Lung (tissue), 12 donors: Measurements from ENCODE around the gene MYO5C. TPM values are rescaled to one million over a fixed set of nuclear protein-coding genes. Genes with fewer than 3 reads are reported as not detected.

Experiments
- ATAC-seq: fragments of 200-7000 bp; cut with Tn5 transposase; one replicate; pipeline ENCODE4 v1.9.1; 2020; ENCODE audit warnings: moderate number of reproducible peaks; ENCODE audit not compliant: insufficient read depth, low FRiP score
- DNase-seq, 3 donors: peaks; one replicate each; pipeline ENCODE4 v3.0.0-alpha.2; 2013 to 2017
- H3K27ac ChIP-seq, 2 donors: one replicate each; pipeline ENCODE4 v1.5.1; 2013; ENCODE audit warnings: mild to moderate bottlenecking in 2 of 2, moderate library complexity in 2 of 2, control low read depth in 1 of 2, inconsistent platforms in 1 of 2, low read depth in 1 of 2, low read length in 1 of 2
- H3K27me3 ChIP-seq, 3 donors: one replicate each; pipeline ENCODE4 v1.5.1; 2013; ENCODE audit warnings: low read length in 2 of 3; ENCODE audit not compliant: control insufficient read depth in 3 of 3, insufficient read depth in 3 of 3
- H3K36me3 ChIP-seq, 4 donors: one replicate each; pipeline ENCODE4 v1.5.1; 2013; ENCODE audit warnings: low read length in 4 of 4, mild to moderate bottlenecking in 1 of 4, moderate library complexity in 1 of 4; ENCODE audit not compliant: control insufficient read depth in 4 of 4, insufficient read depth in 4 of 4
- H3K4me1 ChIP-seq, 5 donors: one replicate each; pipeline ENCODE4 v1.5.1; 2013; ENCODE audit warnings: low read length in 5 of 5, mild to moderate bottlenecking in 2 of 5, moderate library complexity in 1 of 5; ENCODE audit not compliant: control insufficient read depth in 5 of 5, insufficient read depth in 5 of 5
- H3K4me3 ChIP-seq: one replicate; pipeline ENCODE4 v1.5.1; 2013; ENCODE audit warnings: mild to moderate bottlenecking, control low read depth, moderate library complexity
- H3K9ac ChIP-seq, 2 donors: one replicate each; pipeline ENCODE4 v1.5.1; 2013; ENCODE audit warnings: low read length in 2 of 2, control low read depth in 1 of 2; ENCODE audit not compliant: insufficient read depth in 1 of 2
- H3K9me3 ChIP-seq, 4 donors: one replicate each; pipeline ENCODE4 v1.5.1; 2013; ENCODE audit warnings: low read length in 3 of 4, mild to moderate bottlenecking in 1 of 4, moderate library complexity in 1 of 4; ENCODE audit not compliant: control insufficient read depth in 4 of 4, insufficient read depth in 3 of 4
- WGBS, 2 donors: extraction: QIAGEN DNeasy Blood & Tissue Kit; methylation state at CpG; one replicate each; pipeline ENCODE4 v1.1.7; 2013; 5-methylcytosine and 5-hydroxymethylcytosine counted together
- polyA plus RNA-seq, 2 donors: library from polyadenylated mRNA; stranded (reverse); fragments of 200-250 nt; gene quantifications; one replicate each; pipeline ENCODE4 v1.2.1, GENCODE V29; 2013
- total RNA-seq, 2 donors: library from RNA; depleted of rRNA in 1 of 2; stranded (reverse); fragments of >200 nt in 1 of 2; gene quantifications; one replicate each; pipeline ENCODE4 v1.2.1, GENCODE V29; 2014 to 2021
- TF ChIP-seq, protein P1 (sequence below): IDR thresholded peaks from 2 replicates; pipeline ENCODE4 v1.5.1; 2012; ENCODE audit warnings: mild to moderate bottlenecking; ENCODE audit errors: control extremely low read depth, extremely low read depth
- donor health status: control.
- donor health status: control.
- donor health status: Bipolar disorder and iron deficiency.
- donor health status: healthy.
- donor health status: DM: yes; HTN: yes; CAD: no.

Gene MYO5C
- total and polyA plus RNA-seq, 4 donors: 11.1 to 70.1 (median 40.0) TPM

DNA sequence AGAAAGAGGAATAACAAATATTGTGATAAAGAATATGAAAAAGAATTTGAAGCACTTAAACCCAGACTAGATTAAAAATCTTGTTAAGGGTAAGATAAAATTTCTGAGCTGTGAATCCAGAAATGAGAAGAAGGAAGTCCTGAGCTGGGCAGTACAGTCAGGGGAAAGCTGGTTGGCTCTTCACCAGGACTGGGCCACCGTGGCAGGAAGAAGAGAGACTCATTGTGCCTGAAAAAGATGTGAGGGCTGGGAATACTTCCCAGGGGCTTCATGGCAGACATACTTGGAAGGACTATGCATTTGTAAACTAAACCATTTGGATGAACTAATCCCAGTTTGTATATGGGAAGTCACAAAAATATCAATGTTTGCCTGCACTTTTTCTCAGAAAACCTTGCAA lies 28.5 kb upstream of the MYO5C start:
- no peaks in the 10 kb centered on the region for H3K9me3 ChIP-seq
- no peak overlapping the region for H3K4me3 ChIP-seq
- ATAC-seq (no peak), DNase-seq (no peak)
- H3K27ac ChIP-seq: no peak overlapping the region
- no peak overlapping the region for H3K9ac ChIP-seq
- H3K4me1 ChIP-seq: no peaks in the 10 kb centered on the region
- TF ChIP-seq, protein P1, sequence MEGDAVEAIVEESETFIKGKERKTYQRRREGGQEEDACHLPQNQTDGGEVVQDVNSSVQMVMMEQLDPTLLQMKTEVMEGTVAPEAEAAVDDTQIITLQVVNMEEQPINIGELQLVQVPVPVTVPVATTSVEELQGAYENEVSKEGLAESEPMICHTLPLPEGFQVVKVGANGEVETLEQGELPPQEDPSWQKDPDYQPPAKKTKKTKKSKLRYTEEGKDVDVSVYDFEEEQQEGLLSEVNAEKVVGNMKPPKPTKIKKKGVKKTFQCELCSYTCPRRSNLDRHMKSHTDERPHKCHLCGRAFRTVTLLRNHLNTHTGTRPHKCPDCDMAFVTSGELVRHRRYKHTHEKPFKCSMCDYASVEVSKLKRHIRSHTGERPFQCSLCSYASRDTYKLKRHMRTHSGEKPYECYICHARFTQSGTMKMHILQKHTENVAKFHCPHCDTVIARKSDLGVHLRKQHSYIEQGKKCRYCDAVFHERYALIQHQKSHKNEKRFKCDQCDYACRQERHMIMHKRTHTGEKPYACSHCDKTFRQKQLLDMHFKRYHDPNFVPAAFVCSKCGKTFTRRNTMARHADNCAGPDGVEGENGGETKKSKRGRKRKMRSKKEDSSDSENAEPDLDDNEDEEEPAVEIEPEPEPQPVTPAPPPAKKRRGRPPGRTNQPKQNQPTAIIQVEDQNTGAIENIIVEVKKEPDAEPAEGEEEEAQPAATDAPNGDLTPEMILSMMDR: no peak
- 33 to 52% methylated on average over 1 of the region's 1 CpG for WGBS, 2 donors
- H3K27me3 ChIP-seq: no peaks in the 10 kb centered on the region
- H3K36me3 ChIP-seq: peaks cover 0 to 10% (median 7%) of the 10 kb centered on the region in 4 donors

DNA sequence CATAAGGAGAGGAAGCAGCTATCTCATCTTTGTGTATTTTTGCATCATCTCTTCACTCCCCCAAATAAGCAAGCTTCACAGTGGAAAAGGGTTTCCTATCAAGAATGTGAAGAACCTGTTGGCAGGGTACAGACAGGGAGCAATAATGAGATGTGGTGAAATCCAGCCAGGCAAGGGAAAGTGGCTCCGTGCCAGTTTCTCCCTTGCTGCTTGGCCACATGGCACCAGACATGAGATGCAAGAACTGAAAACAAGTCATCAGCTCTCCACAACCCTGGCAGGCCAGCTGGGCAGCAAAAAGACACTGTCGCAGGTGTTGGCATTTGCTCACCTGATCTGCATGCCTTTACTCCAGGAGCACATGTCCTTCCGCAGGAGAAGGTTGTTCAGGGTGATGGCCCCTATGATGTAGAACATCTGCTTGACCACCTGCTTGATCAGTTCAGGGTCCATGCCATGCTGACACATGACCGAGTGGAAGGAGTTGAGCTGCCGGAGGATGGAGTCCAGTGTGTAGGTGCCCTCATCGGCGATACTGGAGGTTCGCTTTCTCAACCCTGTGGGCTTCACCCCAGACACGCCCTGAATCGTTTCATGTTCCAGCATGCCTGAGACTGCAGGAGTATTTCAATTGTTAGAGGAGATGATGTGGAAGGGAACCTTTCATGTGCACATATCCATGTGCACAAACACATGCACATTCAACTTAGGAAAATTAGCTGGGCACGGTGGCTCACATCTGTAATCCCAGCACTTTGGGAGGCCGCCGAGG lies 23.3 kb upstream of the MYO5C start:
- Histone ChIP-seq H3K27me3 (no peaks in the 10 kb centered on the region), H3K4me3 (no peak overlapping the region), H3K9me3 (no peaks in the 10 kb centered on the region), H3K9ac (no peak overlapping the region), H3K4me1 (no peaks in the 10 kb centered on the region), H3K36me3 (peaks cover 3 to 10% (median 7%) of the 10 kb centered on the region in 4 donors), H3K27ac (no peak overlapping the region)
- DNase-seq (no peak), ATAC-seq (no peak)
- 89 to 94% methylated on average over 13 of the region's 13 CpGs for WGBS, 2 donors
- TF ChIP-seq, protein P1: no peak

DNA sequence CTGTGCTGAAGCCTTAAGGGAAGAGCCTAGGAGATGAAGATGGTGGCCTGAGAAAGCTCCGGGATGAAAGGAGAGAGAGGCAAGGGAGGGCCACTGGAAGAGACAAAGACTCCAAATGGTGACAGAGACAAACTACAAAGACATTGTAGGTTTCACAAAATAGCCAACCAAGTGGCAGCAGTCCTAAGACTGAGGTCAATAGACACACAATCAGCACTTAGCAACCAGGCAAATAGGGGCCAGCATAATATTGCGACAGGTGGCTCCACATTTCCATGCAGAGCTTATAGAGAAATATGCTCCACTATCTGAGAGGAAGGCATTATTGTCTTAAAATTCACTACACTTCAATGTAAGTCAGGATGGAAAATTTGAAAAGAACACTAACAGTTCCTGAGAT lies 22.1 kb upstream of the MYO5C start:
- TF ChIP-seq, protein P1: no peak
- no peak overlapping the region for H3K4me3 ChIP-seq
- H3K4me1 ChIP-seq: no peaks in the 10 kb centered on the region
- H3K9me3 ChIP-seq: no peaks in the 10 kb centered on the region
- H3K27ac ChIP-seq: no peak overlapping the region
- 93 to 100% methylated on average over 2 of the region's 2 CpGs for WGBS, 2 donors
- DNase-seq (no peak), ATAC-seq (no peak)
- no peak overlapping the region for H3K9ac ChIP-seq
- H3K27me3 ChIP-seq: no peaks in the 10 kb centered on the region
- peaks cover 3 to 10% (median 7%) of the 10 kb centered on the region in 4 donors for H3K36me3 ChIP-seq

DNA sequence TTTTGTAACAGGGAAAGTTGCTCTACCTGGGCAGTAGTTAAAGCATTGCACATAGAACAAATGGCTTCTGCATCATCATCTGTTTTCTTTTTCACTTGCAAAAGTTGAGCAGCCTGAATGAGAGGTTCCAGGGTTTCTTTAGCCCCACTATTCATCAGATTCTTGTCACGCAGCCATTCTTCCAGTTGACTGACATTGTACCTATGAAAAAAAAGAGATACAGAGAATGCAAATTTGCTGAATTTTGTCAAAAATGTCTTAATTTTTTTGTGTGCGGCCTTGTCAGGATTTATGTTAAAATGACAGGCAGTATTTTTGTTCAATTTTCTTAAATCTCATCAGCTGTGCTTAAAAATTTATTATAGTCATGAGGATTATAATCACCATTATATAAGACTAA lies 21.4 kb upstream of the MYO5C start:
- no peaks in the 10 kb centered on the region for H3K9me3 ChIP-seq
- no peak overlapping the region for H3K9ac ChIP-seq
- TF ChIP-seq, protein P1: no peak
- ATAC-seq: no peak
- WGBS, 2 donors: 99 to 100% methylated on average over 2 of the region's 2 CpGs
- no peak overlapping the region for H3K27ac ChIP-seq
- H3K4me1 ChIP-seq: no peaks in the 10 kb centered on the region
- no peak for DNase-seq
- peaks cover 3 to 8% (median 7%) of the 10 kb centered on the region in 4 donors for H3K36me3 ChIP-seq
- H3K4me3 ChIP-seq: no peak overlapping the region
- no peaks in the 10 kb centered on the region for H3K27me3 ChIP-seq
